ENCODE data around the gene MFSD12.

The MFSD12 gene

GRCh38 chr19:3538965-3539755, 18.2 kb downstream of the MFSD12 start, which contains the start of gene TEKTIP1:
Gene TEKTIP1, plus strand, starts transcription at chr19:3539174. Its CDS starts 4 bp downstream, at chr19:3539178.
- no peak within 1 kb of the TSS for H3K4me3 ChIP-seq (ENCODE audit: low read depth, low read length)
- no peak for TF ChIP-seq CTCF (IDR thresholded peaks at IDR 0.05; ENCODE audit: low read depth, low read length)

GRCh38 chr19:3538258-3538929, 19.0 kb downstream of the MFSD12 start:
- no peak for TF ChIP-seq CTCF (IDR thresholded peaks at IDR 0.05; ENCODE audit: low read depth, low read length)
- no peak overlapping the region for H3K4me3 ChIP-seq (ENCODE audit: low read depth, low read length)

GRCh38 chr19:3537438-3538240, 19.7 kb downstream of the MFSD12 start:
- TF ChIP-seq CTCF (IDR thresholded peaks at IDR 0.05; ENCODE audit: low read depth, low read length), result no peak
- no peak overlapping the region for H3K4me3 ChIP-seq (ENCODE audit: low read depth, low read length)

- no peak overlapping the region for H3K4me3 ChIP-seq (ENCODE audit: low read depth, low read length)
- TF ChIP-seq CTCF (IDR thresholded peaks at IDR 0.05; ENCODE audit: low read depth, low read length), result no peak
These were observed 20.3 kb downstream of the MFSD12 start for GRCh38 chr19:3537101-3537437.

GRCh38 chr19:3536429-3537100, 20.8 kb downstream of the MFSD12 start:
- TF ChIP-seq CTCF (IDR thresholded peaks at IDR 0.05; ENCODE audit: low read depth, low read length), result no peak
- H3K4me3 ChIP-seq (ENCODE audit: low read depth, low read length), result no peak overlapping the region

GRCh38 chr19:3535981-3536380, 21.4 kb downstream of the MFSD12 start:
- no peak for TF ChIP-seq CTCF (IDR thresholded peaks at IDR 0.05; ENCODE audit: low read depth, low read length)
- no peak overlapping the region for H3K4me3 ChIP-seq (ENCODE audit: low read depth, low read length)

Measured in WI38 (cell line).